Activated T-helper 17 cell treated with anti-CD3 and anti-CD28 coated beads, Interleukin-2, amount 50 U/mL, for 72 hours (primary cell): ENCODE measurements around the gene KCNJ4. TPM values are rescaled to one million over a fixed set of nuclear protein-coding genes. Genes with fewer than 3 reads are reported as not detected.
"Not testable (repeated sequence)": the region's sequence is repeated elsewhere in the genome, so short reads cannot be mapped to it uniquely, and the experiment has no call there.

Experiments used
- ATAC-seq: fragments of 150-1000 bp; cut with Tn5 transposase; replicated peaks from 2 replicates; pipeline ENCODE4 v1.10.0; 2021; ENCODE audit warnings: mild to moderate bottlenecking, moderate library complexity
- H3K27ac Mint-ChIP-seq: one replicate; pipeline ENCODE4 v1.8.0; 2022; ENCODE audit warnings: mixed read lengths
- H3K27me3 Mint-ChIP-seq: one replicate; pipeline ENCODE4 v1.8.0; 2022; ENCODE audit warnings: mixed read lengths
- H3K36me3 Mint-ChIP-seq: one replicate; pipeline ENCODE4 v1.8.0; 2022; ENCODE audit warnings: low read depth, mild to moderate bottlenecking, mixed read lengths
- H3K4me1 Mint-ChIP-seq: one replicate; pipeline ENCODE4 v1.8.0; 2022; ENCODE audit warnings: mixed read lengths
- H3K4me3 Mint-ChIP-seq: one replicate; pipeline ENCODE4 v1.8.0; 2022; ENCODE audit warnings: mild to moderate bottlenecking, mixed read lengths
- H3K9me3 Mint-ChIP-seq: one replicate; pipeline ENCODE4 v1.8.0; 2022; ENCODE audit warnings: mixed read lengths
- total RNA-seq, 2 donors: library from RNA; stranded (reverse); gene quantifications; one replicate each; pipeline ENCODE4 v1.2.3, GENCODE V29; 2022

The KCNJ4 gene
- total RNA-seq, 2 donors from 2014 or later, result not detected

DNA sequence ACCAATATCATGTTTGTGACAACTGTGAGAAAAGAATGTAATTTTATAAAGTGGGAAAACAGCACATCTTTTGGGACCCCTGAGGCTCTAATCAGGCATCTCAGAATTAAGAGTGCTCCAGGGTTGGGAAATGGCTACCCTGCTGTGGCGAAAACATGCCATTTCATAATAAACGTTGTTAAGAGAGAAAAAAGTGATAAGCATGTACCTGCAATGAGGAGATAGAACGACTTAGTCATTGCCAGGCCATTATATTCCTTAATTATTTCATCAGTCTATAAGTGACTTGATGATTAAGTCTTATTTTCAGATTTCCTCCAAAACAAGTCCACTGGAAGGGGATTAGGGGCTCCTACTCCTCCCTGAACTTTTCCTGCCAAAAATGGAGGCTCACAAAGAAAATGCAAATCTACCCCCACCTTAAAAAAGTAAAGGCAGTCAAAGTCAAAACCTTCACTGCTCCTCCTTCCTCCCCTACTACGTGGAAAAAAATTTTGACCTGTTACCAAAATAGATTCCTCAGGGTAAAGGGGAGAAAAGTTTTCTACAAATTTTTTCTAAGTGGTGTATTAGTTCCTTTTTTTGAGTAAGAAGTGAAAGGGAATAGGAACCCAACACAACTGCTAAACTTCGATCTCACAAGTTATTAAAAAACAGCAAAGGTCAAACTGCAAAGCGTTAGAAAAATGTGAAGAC lies 59.9 kb downstream of the KCNJ4 start:
- Mint-ChIP-seq H3K4me3 (peak overlapping the region; percentile 86), H3K4me1 (peaks cover 28% of the 10 kb centered on the region), H3K27ac (peak overlapping the region; percentile 80)
- not testable (repeated sequence) for ATAC-seq, H3K36me3 Mint-ChIP-seq, H3K27me3 Mint-ChIP-seq, H3K9me3 Mint-ChIP-seq

- H3K36me3 Mint-ChIP-seq, H3K27me3 Mint-ChIP-seq, H3K9me3 Mint-ChIP-seq: not testable (repeated sequence)
- ATAC-seq, result peak; percentile 82
- Mint-ChIP-seq H3K4me1 (peaks cover 24% of the 10 kb centered on the region), H3K4me3 (peak overlapping the region; percentile 60), H3K27ac (peak overlapping the region; percentile 71)
These were observed 65.6 kb downstream of the KCNJ4 start for GRCh38 chr22:38389428-38389818.

DNA sequence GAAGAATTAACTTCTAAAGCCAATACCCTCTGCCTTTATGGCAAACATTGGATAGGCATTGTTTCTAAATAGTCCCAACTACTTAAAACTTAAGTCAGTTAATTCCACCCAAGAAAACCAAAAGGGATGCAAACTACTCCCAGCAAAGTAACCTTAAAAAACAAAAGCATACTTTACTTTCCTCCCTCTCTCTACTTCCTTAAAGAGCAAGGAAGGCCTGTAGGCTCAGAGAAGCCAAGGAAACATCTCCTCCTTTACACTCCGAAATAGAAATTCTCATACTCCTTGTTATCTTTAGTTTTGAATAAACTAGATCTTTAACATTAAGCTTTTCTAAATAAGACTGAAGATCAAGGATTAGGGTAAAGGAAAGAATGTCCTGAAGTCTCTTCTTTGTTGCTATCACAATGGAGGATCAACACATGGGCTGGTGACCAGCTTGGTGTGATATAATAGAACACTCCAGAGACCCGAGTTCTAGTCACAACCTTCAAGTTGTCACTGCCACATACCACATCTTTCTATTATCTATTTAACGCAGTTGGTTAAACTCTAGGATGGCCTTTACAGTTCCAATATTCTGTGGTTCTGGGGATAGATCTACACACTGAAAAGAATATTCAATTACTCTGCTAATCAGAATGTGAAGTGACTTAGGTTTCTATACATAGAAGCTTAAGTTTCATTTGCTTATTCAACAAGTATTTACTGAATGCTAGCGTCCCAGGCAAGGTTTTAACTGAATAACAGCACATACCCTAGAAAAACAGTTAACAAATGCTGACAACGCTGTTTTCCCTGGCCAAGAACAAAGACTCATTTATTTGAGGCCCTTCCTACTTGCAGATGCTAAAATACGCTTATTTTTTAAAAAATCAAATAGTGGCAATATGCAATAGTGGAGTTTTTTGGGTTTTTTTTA lies 66.2 kb downstream of the KCNJ4 start:
- ATAC-seq, result peak; percentile 53
- peaks cover 20% of the 10 kb centered on the region for H3K4me1 Mint-ChIP-seq
- peak overlapping the region; percentile 60 for H3K4me3 Mint-ChIP-seq
- not testable (repeated sequence) for H3K36me3 Mint-ChIP-seq, H3K9me3 Mint-ChIP-seq, H3K27me3 Mint-ChIP-seq
- H3K27ac Mint-ChIP-seq, result peak overlapping the region; percentile 71

GRCh38 chr22:38386918-38387317 lies 68.1 kb downstream of the KCNJ4 start:
- H3K4me1 Mint-ChIP-seq, result peaks cover 18% of the 10 kb centered on the region
- H3K27ac Mint-ChIP-seq, result peak overlapping the region; percentile 14
- not testable (repeated sequence) for ATAC-seq, H3K27me3 Mint-ChIP-seq, H3K9me3 Mint-ChIP-seq
- H3K36me3 Mint-ChIP-seq, result peaks cover 13% of the 10 kb centered on the region
- peak overlapping the region; percentile 57 for H3K4me3 Mint-ChIP-seq

GRCh38 chr22:38383417-38383816 lies 71.6 kb downstream of the KCNJ4 start:
- no peak for ATAC-seq
- Mint-ChIP-seq H3K36me3 (peaks cover 41% of the 10 kb centered on the region), H3K27me3 (no peaks in the 10 kb centered on the region), H3K4me3 (no peak overlapping the region), H3K9me3 (no peaks in the 10 kb centered on the region), H3K27ac (no peak overlapping the region), H3K4me1 (peaks cover 7% of the 10 kb centered on the region)

- not testable (repeated sequence) for H3K27me3 Mint-ChIP-seq, H3K4me1 Mint-ChIP-seq, ATAC-seq, H3K4me3 Mint-ChIP-seq, H3K9me3 Mint-ChIP-seq, H3K27ac Mint-ChIP-seq
- peaks cover 53% of the 10 kb centered on the region for H3K36me3 Mint-ChIP-seq
These were observed 73.6 kb downstream of the KCNJ4 start for GRCh38 chr22:38381371-38381770.

Other genes starting within 250 kb of the KCNJ4 start
- 10 to 100 TPM; 31.5 to 36.5 TPM for gene TMEM184B, start 182.2 kb downstream of the KCNJ4 start, total RNA-seq
- gene CSNK1E, start 137.8 kb downstream of the KCNJ4 start, total RNA-seq, result 100 to 1,000 TPM; 123 to 132 TPM
- gene KDELR3, start 12.9 kb upstream of the KCNJ4 start, total RNA-seq, result under 1 TPM; 0.32 to 0.40 TPM
- 100 to 1,000 TPM; 373 to 600 TPM for gene DDX17, start 51.1 kb upstream of the KCNJ4 start, total RNA-seq
- 10 to 100 TPM; 10.8 to 13.2 TPM for gene DMC1, start 115.0 kb upstream of the KCNJ4 start, total RNA-seq
- under 1 TPM; 0.45 to 0.63 TPM for gene FAM227A, start 201.2 kb upstream of the KCNJ4 start, total RNA-seq
- 10 to 100 TPM; 10.4 to 11.5 TPM for gene CBY1, start 201.4 kb upstream of the KCNJ4 start, total RNA-seq
- gene TOMM22, start 226.8 kb upstream of the KCNJ4 start, total RNA-seq, result 100 to 1,000 TPM in 1 of 2 donors, 10 to 100 TPM in 1; 59.9 to 138 TPM
- gene JOSD1, start 245.7 kb upstream of the KCNJ4 start, total RNA-seq, result 100 to 1,000 TPM in 1 of 2 donors, 10 to 100 TPM in 1; 80.1 to 104 TPM